ENCODE measurements around the gene SAT1. TPM values are rescaled to one million over a fixed set of nuclear protein-coding genes. Genes with fewer than 3 reads are reported as not detected.

Gene SAT1
- total RNA-seq, 2 donors from 2014 or later = 660 to 763 TPM

DNA sequence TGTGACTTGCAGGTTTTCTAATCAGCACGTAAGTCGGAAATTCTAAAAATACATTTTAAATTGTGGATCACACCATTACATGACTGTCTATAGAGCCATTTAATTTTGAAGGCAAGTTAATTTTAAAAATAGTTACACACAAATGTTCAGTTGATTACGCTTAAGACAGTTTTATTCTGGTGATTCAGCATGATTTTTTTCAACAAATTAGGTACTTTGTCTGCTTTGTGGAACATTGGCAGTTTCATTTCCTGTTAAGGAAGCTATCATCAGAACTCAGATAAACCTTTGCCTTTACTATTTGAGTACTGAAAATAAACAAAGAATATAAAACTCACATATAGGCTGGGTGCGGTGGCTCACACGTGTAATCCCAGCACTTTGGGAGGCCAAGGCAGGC, 19.5 kb downstream of the SAT1 start:
- Histone ChIP-seq H3K36me3 (no peaks in the 10 kb centered on the region), H3K27me3 (replicated peaks; ENCODE audit: insufficient read depth) (no peaks in the 10 kb centered on the region), H3K9me3 (no peaks in the 10 kb centered on the region), H3K4me3 (no peak overlapping the region), H3K4me1 (ENCODE audit: control insufficient read depth in 1 of 2, low read depth in 2 of 2) (peaks cover 2 to 22% of the 10 kb centered on the region in 2 donors), H3K27ac (peak overlapping the region in 1 of 2 donors; percentile 74)
- ATAC-seq (ENCODE audit: insufficient number of reproducible peaks, low FRiP score, low read depth) (no peak), DNase-seq (ENCODE audit: low spot score) (no peak)
- TF ChIP-seq, protein P1, sequence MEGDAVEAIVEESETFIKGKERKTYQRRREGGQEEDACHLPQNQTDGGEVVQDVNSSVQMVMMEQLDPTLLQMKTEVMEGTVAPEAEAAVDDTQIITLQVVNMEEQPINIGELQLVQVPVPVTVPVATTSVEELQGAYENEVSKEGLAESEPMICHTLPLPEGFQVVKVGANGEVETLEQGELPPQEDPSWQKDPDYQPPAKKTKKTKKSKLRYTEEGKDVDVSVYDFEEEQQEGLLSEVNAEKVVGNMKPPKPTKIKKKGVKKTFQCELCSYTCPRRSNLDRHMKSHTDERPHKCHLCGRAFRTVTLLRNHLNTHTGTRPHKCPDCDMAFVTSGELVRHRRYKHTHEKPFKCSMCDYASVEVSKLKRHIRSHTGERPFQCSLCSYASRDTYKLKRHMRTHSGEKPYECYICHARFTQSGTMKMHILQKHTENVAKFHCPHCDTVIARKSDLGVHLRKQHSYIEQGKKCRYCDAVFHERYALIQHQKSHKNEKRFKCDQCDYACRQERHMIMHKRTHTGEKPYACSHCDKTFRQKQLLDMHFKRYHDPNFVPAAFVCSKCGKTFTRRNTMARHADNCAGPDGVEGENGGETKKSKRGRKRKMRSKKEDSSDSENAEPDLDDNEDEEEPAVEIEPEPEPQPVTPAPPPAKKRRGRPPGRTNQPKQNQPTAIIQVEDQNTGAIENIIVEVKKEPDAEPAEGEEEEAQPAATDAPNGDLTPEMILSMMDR (IDR thresholded peaks at IDR 0.05) = no peak

DNA sequence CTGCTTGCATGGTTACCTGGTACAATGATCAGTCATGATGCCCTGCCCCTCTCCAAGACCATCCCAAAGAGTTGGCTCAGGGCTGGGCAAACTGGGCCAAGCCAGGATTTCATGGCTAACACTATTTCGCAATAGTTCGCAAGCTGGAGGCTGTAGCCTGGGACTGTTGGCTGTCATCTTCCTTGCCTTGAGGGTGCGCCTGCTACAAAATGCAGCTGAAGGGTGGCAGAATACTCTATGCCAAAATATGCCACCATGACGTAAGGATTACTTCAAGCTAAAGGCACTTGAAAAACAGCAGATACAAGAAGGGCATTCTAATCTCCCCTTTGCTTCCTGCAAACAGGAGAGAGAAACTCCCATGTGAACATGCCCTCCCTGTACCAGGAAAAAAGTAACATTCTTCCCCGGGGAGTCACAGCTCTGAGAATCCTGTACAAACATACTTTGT, 21.0 kb downstream of the SAT1 start:
- H3K27ac ChIP-seq = peak overlapping the region in 1 of 2 donors; percentile 74
- no peaks in the 10 kb centered on the region for H3K9me3 ChIP-seq
- TF ChIP-seq, protein P1 (IDR thresholded peaks at IDR 0.05) = no peak
- peaks cover 2 to 12% of the 10 kb centered on the region in 2 donors for H3K4me1 ChIP-seq (ENCODE audit: control insufficient read depth in 1 of 2, low read depth in 2 of 2)
- DNase-seq (ENCODE audit: low spot score) (no peak), ATAC-seq (ENCODE audit: insufficient number of reproducible peaks, low FRiP score, low read depth) (peak; percentile 80)
- no peaks in the 10 kb centered on the region for H3K36me3 ChIP-seq
- no peaks in the 10 kb centered on the region for H3K27me3 ChIP-seq (replicated peaks; ENCODE audit: insufficient read depth)
- H3K4me3 ChIP-seq = peak overlapping the region; percentile 38

GRCh38 chrX:23804578-23804977, 21.6 kb downstream of the SAT1 start:
- Histone ChIP-seq H3K4me1 (ENCODE audit: control insufficient read depth in 1 of 2, low read depth in 2 of 2) (peaks cover 2 to 12% of the 10 kb centered on the region in 2 donors), H3K36me3 (no peaks in the 10 kb centered on the region), H3K9me3 (no peaks in the 10 kb centered on the region), H3K27me3 (replicated peaks; ENCODE audit: insufficient read depth) (no peaks in the 10 kb centered on the region), H3K4me3 (peak overlapping the region; percentile 38), H3K27ac (peak overlapping the region; percentile 74 to 78)
- DNase-seq (ENCODE audit: low spot score) (no peak), ATAC-seq (ENCODE audit: insufficient number of reproducible peaks, low FRiP score, low read depth) (no peak)
- TF ChIP-seq, protein P1 (IDR thresholded peaks at IDR 0.05) = no peak

GRCh38 chrX:23805389-23805788, 22.4 kb downstream of the SAT1 start:
- TF ChIP-seq, protein P1 (IDR thresholded peaks at IDR 0.05) = no peak
- DNase-seq (ENCODE audit: low spot score) (no peak), ATAC-seq (ENCODE audit: insufficient number of reproducible peaks, low FRiP score, low read depth) (no peak)
- Histone ChIP-seq H3K4me3 (no peak overlapping the region), H3K4me1 (ENCODE audit: control insufficient read depth in 1 of 2, low read depth in 2 of 2) (peaks cover 2 to 12% of the 10 kb centered on the region in 2 donors), H3K36me3 (no peaks in the 10 kb centered on the region), H3K27me3 (replicated peaks; ENCODE audit: insufficient read depth) (no peaks in the 10 kb centered on the region), H3K9me3 (no peaks in the 10 kb centered on the region), H3K27ac (no peak overlapping the region)

DNA sequence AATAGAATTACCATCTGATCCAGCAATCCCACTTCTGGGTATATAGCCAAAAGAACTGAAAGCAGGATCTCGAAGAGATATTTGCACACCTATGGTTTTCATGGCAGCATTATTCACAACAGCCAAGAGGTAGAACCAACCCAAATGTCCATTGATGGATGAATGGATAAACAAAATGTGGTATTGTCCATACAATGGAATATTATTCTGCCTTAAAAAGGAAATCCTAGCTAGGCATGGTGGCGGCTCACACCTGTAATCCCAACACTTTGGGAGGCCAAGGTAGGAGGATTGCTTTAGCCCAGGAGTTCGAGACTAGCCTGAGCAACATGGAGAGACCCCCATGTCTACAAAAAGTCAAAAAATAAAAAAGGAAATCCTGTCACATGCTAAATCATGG, 27.3 kb downstream of the SAT1 start:
- no peak overlapping the region for H3K27ac ChIP-seq
- no peak for DNase-seq (ENCODE audit: low spot score)
- H3K36me3 ChIP-seq = no peaks in the 10 kb centered on the region
- TF ChIP-seq, protein P1 (IDR thresholded peaks at IDR 0.05) = no peak
- ATAC-seq (ENCODE audit: insufficient number of reproducible peaks, low FRiP score, low read depth) = no peak
- H3K4me1 ChIP-seq (ENCODE audit: control insufficient read depth in 1 of 2, low read depth in 2 of 2) = no peaks in the 10 kb centered on the region
- no peak overlapping the region for H3K4me3 ChIP-seq
- H3K27me3 ChIP-seq (replicated peaks; ENCODE audit: insufficient read depth) = no peaks in the 10 kb centered on the region
- no peaks in the 10 kb centered on the region for H3K9me3 ChIP-seq

All from thoracic aorta (tissue), 2 donors.